ENCODE data around the gene ATP2B2.

Gene ATP2B2

DNA sequence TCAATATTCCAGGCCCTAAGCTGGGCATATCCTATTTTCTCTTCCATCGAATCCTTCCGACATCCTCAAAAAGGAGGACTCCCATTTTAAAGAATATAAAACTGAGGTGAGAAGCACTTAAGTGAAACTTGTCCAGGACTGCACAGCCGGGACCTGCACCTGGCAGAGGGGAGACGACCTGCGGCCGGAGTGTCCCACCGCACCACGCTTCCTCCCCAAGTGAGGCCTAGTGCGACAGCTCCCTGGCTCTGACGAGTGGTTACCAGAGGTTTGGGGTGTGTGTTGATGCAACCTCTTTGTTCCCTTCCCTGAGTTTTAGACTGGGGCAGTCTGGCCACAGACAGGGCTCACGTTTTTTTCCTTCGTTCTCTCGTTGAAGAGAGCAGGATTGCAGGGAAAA is 24.9 kb upstream of the ATP2B2 start:
- DNase-seq (ENCODE audit: low read depth in 2 of 2, low spot score in 1 of 2), result no peak

DNA sequence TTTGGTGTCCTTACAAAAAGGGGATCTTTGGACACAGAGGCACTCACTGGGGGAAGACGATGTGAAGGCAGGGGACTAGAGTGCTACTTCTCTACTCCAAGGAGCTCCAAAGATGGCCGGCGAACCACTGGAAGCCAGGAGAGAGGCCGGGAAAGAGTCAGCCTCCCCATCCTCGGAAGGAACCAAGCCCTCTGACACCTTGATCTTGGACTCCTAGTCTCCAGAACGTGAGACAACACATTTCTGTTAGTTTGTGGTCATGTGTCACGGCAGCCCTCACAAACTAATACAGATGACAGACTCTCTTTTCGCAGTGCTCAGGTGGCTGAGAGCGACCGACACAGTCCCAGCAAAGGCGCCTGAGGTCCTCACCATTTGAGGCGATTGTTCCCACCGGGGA is 24.4 kb upstream of the ATP2B2 start:
- no peak for DNase-seq (ENCODE audit: low read depth in 2 of 2, low spot score in 1 of 2)

DNA sequence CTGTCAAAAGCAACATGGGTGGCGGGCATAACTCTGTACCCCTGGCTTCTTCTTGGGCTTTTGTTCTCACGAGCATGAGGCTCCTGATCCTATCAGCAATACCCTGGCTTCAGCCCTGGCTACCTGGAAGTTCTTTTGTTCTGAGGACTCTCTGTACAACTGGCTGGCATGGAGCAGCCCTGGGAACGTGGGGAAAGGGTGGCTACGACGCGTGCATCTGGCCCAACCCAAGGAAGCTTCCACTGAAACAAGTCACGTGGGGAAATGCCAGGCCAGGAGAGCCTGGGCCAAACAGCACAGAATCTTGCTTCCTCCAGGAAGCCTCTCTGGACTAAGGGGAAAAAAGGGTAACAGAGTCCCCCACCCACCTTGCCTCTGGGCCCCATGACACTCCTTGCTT is 22.7 kb upstream of the ATP2B2 start:
- no peak for DNase-seq (ENCODE audit: low read depth in 2 of 2, low spot score in 1 of 2)

DNA sequence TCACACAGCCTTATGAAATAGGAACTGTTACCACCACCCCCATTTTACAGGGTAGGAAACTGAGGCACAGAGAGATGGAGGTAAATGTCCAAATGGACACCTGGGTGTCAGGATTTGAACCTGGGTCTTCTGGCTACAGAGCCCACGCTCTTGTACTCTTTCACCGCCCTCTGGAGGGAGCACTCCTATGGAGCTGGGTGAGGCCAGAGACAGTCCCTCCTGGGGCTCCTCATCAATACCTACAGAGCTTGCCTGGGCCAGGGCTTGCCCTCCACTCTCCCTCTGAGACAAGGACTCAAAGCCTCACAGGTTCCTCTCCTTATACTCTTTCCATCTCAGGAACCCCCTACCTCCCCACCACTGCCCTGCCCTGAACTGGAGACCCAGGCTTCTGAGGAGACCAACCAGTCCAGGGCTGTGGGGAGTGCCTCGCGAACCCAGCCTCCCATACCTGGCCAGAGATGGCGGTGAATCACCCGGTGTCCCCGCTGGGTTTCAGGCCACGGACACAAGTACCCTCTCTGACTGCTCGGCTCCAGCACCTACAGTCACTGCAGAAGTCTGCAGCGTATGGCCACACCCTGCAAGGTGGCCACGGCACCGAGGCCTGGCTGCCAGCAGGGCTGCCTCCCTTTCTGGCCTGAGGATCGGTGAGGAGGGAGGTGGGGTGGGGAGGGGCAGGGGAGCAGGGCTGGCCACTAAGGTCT is 22.1 kb upstream of the ATP2B2 start:
- no peak for DNase-seq (ENCODE audit: low read depth in 2 of 2, low spot score in 1 of 2)

DNA sequence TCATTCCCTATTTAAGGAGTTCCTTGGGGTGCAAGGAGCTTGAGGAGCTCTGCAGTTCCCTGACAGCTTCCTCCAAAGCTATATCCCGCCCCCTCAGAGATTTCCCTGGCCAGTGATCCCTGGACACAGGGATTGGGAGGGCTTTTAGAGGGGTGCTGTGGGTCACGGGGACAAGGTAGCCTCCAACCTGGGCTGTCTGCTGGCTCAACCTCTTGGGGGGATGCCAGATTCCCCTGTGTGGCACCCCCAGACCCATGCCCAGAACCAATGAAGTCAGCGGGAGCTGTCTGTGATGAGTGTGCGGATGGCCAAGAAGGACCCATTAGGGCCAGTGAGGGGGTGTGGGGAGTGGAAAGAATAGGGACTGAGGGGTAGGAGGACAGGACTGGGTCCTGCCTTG is 21.0 kb upstream of the ATP2B2 start:
- DNase-seq (ENCODE audit: low read depth in 2 of 2, low spot score in 1 of 2), result no peak

DNA sequence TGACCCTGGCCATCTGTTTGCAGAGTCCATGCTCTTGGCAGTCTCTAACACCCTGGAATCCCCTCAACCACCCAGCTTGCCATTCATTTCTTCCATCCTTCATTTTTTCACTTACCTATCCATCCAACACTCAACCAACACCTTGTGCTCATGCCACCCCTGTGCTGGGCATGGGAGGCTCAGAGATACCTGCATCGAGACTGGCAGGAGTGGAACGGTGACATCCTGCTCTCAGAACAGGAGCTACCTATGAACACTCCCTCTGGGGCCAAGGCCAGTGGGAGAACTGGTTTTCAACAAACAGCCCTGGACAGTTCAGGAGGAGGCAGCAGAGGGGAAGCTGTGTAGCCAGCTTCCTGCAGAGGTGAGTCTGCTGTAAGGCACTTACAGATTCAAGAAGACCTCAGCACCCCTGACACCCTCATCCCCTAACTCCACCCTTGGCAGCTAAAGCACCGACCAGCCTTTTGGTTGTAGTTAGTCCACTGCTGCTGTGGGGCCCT is 19.5 kb upstream of the ATP2B2 start:
- no peak for DNase-seq (ENCODE audit: low read depth in 2 of 2, low spot score in 1 of 2)

DNA sequence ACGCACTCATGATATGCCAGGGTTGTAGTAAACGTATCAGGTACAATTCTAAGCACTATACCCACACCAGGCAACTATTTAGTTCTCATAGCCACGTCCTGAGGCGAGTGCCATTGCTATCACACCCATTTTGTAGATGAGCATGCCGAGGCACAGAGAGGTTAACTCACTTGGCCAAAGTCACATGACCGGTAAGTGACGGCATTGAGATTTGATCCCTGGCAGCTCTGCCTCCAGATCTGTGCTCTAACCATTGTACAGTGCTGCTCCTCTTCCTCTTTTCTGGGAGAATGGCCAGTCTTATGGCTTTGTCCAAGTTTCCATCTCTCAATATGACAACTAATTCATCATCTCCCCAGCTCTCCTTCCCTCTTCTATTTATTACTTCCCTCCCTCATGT is 18.9 kb upstream of the ATP2B2 start:
- DNase-seq (ENCODE audit: low read depth in 2 of 2, low spot score in 1 of 2), result no peak

DNA sequence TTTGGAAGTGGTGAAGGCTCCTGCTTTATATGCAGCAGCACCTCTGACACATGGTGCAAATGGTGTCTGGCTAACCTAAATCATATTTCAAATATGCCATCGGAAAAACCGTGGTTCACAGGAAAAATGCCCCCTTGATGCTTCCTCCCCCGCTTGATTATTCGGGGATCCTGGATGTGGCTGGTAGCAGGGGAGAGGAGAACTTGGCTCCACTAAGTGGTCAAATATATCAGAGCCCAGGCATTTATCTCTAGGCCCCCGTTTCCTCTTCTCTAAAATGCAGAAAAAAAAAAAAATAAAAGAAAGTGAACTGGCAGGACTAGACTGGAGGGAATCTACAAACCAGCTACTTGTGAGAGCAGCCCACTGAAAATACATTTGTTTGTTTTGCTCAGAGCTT is 18.2 kb upstream of the ATP2B2 start:
- DNase-seq (ENCODE audit: low read depth in 2 of 2, low spot score in 1 of 2), result no peak

DNA sequence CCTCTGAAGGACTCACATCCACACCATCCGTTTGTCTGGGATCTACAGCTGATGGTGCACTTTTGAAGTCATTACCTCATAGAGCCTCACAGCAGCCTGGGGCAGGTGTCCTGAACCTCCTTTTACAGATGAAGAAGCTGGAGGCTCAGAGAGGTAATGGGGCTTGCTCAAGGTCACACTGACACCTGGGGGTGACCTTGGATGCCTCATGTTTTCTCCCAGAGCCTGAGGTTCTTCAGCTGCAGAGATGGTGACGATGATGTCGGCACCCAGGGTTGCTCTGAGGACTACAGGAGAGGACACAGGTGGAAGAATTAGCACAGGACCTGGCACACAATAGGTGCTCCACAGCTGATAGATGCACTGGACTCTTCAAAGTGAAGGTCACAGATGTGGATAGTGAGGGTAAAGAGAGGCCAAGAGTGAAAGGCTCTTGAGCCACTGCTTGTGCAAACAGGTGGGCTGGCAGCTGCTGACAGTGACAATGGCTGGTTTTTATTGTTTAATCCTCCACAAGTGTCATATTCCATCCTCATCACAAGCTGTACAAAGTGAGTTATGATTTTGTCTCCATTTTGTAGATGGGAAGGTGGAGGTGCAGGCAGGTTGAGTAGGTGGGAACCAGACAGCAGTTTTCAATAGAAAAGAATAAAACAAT is 17.4 kb upstream of the ATP2B2 start:
- DNase-seq (ENCODE audit: low read depth in 2 of 2, low spot score in 1 of 2), result no peak

DNA sequence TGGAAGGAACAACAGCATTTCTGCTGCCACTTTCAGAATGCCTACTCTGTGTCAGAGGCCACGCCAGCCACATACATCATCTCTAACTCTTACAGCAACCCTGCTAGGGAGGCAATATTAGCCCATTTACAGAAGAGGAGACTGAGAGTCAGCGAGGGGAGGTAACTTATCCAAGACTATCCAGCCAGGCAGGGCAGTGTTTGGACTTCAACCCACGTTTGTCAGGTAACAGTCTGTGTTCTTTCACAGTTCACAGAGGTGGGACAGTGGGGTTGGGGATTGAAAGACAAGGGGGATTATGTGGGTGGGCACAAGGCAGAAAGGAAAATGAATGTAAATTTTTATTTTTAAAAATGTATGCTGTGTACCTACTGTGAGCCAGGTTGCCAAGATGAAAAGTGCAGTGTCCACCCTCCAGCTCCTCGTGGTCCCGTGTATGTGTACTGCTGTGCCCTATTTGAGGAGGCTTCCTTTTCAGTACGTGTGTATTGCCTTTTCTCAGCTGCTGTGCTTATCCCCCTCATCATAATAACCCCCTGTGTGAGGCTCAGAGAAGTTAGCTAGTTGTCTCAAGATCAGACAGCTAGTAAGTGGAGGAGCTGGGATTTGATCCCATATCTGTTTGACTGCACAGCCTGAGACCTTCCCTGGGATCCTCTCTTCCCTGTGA is 16.5 kb upstream of the ATP2B2 start:
- no peak for DNase-seq (ENCODE audit: low read depth in 2 of 2, low spot score in 1 of 2)

DNA sequence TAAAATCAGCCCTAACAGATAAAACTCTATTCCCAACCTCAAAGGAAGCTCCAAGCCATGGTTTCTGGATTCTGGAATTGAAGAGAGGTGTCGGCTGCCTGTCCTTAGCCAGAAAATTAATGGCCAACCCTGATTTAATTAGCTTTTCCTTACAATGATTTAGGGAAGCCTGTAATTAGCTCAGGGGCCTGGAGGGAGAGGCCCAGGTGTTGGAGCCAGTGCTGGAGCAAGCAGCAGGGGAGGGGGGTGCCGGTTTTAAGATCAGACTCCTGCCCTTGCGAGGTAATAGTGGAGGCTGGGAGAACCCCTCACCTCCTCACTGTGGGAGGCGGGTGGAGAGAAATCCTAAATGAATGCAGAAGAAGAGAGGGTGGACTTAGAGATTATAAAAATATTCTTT is 14.7 kb upstream of the ATP2B2 start:
- no peak for DNase-seq (ENCODE audit: low read depth in 2 of 2, low spot score in 1 of 2)

DNA sequence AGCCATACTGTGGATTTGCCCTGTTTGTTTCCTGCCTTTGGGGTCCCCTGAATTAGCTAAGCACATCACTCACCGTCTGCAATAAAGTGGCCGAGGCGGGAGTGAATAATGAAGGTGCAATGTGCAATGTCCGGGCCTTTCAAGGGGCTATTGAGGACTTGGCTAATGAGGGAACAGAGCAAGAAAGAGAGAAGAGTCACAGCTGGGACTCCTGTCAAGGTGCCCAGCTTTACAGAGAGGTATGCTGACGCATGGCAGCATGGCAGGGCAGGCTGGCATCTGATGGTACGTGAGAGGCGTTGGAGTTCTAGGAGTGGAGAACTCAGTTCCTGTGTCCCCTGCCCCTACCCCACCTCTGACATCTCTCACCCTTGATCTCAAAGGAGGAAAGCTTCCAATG is 13.8 kb upstream of the ATP2B2 start:
- DNase-seq (ENCODE audit: low read depth in 2 of 2, low spot score in 1 of 2), result no peak

DNA sequence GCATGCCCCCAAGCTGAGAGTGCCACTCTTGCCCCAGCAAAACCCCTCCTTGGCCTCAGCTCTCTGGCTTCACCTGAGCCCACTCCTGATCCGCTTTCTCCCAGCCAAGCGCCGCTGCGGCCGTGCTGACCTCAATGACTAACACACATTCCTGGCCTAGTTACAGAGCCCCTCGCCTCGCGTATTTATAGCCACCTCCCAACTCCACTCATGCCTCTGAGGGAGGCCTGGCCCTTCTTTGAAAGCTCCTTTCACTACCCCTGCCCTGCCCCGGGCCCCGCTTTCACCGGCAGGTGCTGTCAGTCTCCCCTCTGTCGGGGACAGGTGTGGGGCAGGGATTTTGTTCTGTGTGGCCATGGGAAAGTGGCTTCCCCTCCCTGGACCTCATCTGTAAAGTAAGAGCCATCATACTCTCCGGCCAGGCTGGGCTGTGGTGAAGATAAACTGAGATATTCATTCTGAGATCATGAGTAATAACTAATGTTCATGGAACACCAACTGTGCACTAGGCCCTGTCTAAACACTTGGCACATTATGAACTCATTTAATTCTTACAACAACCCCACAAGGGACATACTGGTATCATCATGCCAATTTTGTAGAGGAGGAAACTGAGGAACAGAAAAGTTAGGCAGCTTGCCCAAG is 13.2 kb upstream of the ATP2B2 start:
- DNase-seq (ENCODE audit: low read depth in 2 of 2, low spot score in 1 of 2), result no peak

DNA sequence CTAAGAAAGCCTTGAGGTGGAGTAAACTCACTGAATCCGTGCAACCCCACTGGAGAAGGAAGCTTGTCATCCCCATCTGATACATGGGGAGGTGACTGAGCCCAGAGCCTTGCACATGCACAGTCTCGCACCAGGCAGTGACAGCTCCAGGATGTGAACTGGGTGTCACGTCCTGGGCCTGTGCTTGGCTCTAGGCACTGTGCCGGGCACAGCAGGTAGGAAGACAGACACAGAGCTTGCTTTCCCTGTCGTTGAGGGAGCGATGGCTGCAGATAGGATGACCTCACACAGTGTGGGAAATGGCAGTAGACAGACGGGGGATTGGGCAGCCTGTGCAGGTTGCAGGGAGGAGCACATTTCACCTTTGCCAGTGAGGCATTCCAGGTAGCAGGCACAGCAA is 12.2 kb upstream of the ATP2B2 start:
- DNase-seq (ENCODE audit: low read depth in 2 of 2, low spot score in 1 of 2), result no peak

DNA sequence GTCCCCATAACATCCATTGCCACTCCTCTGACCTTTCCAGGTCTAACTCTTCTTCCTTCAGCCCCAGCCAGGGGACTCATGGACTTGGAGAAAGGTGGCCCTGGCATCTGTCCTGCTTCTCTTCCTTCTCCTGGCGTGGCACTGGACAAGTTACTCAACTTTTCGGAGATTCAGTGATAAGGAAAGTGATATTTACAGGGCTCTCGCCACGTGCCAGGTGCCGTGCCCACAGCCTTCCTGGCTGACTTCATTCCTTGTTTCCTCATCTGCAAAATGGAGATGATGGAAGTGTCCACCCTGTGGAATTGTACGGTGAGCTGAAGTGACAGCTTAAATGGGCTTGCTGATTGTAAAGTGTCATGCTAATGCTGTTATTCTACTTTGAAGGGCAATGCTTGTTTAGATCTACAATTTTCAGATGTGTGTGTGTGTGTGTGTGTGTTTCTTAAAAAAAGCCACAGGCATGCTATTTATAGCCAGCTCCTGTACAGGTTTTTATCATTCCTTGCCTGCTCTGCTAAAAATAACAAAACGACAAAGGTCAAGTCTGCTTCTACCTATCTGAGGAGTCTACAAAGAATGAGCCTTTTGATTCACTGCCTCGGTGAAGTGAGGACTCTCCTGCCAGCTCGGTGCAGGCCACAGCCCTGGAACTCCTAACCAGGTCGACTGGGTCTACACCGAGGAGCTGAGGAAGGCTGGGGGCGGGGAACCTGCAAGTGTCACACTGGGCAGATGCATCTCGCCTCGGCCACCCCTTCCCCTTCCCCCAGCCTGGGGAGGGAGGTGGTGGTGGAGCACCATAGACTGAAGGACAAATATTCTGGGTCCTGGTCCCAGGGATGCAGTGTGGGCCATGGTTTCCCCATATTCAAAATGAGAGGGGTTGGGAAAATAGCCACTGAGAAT is 11.4 kb upstream of the ATP2B2 start:
- no peak for DNase-seq (ENCODE audit: low read depth in 2 of 2, low spot score in 1 of 2)

DNA sequence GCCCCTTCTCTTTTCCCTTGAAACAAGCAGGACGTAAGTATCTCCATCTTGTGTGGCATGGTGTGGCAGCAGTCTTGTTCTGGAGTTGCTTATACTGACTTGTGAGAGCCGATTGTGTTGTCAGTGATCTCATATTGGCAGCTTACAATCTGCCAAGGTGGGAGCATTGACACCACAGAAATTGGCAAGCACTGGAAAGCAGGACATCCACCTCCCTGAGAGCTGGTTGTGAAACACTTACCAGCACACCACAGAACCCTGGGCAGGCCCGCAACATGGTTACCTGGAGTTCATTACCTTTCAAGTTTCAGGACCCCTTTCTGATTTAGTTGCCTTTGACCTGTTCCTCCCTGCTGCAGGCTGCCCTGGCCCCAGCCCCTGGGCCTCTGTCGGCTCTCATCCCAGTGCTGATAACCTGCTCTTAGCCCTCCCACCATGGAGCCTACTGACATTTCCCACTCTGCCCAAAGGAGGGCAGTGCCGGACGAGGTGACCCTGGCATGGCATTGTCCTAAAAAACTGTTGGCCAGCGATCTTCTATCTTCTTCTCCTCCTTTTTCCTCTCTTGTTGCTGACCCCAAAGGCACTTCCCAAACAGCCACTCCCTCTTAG is 10.6 kb upstream of the ATP2B2 start:
- DNase-seq (ENCODE audit: low read depth in 2 of 2, low spot score in 1 of 2), result no peak

DNA sequence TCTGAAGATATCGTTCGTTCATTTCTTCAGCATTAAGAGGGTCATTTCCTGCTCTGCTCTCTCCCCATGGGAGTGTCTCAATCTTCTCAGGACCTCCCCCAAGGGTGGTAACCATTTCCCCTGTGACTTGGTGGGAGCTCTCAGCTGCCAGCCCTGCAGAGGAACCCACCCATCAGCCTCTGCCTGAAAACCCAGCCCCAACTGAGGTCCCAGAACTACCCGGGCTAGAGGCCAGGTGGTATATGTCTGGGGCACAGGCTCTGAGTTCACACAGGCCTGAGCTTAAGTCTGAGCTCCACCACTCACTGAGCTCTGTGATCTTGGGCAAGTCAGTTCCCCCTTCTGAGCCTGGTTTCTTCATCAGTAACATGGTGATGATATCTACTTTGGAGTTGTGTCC is 10.0 kb upstream of the ATP2B2 start:
- no peak for DNase-seq (ENCODE audit: low read depth in 2 of 2, low spot score in 1 of 2)

DNA sequence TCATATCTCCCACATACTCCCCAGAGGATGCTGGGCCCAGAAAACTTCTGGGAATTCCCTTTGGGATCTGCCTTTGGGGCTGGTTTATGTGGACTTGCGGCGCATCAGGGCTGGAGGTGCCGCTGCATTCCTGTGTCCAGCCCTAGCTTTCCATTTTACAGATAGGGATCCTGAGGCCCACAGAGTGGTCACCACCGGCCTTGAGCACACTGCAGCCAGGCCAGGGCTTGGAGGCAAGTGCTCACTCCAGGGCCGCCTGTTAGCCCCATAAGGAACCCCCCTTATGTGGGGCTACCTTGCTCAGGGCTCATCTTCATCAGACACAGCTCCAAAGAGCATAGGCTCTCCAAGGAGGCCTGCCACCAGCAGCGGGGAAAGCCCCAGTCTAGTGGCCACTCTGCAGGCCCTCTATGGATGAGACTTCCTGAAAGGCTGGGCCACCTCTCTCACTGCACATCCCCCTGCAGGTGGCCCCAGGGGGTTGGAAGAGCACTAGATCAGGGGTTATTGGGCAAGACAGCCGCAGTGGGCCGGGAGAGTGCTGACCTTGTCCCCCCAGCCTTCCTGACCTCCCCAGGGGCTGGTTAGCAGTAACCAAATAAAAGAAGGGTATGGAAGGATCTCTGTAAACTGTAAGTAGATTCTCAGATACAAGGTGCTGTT is 9.2 kb upstream of the ATP2B2 start:
- DNase-seq (ENCODE audit: low read depth in 2 of 2, low spot score in 1 of 2), result no peak

DNA sequence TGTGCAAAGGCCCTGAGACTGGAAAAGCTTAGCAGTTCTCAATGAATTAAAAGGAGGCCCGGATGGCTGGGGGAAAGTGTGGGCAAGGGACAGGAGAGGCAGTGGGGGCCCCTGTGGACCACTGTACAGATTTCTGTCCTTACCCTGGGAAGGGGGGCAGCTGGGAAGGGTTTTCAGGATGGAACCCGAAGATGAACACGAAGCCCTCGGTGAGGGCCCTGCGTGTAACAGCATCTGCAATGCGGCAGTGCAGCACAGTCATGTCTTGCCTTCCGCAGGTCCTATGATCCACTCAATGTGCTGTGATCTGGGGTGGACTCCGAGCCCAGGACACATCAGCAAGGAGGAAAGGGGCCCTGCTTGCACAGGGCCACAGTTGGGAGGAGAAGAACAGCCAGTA is 7.9 kb upstream of the ATP2B2 start:
- DNase-seq (ENCODE audit: low read depth in 2 of 2, low spot score in 1 of 2), result no peak

DNA sequence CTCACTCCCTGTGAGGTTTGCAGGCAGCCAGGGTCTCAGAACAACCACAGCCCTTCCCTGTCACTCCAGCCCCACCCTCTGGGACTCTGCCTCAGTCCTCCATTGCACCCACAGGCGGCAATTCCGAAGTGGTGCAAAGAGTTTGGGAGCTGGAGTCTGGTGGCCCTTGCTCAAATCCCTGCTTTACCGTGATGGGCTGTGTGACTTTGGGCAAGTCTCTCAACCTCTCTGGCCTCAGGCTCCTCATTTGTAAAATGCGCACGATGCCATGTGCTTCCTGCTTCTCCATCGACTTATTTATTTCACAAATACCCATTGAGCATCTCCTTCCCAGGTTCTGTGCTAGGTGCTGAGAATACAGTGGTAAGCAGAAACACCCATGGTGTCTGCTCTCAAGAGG is 7.3 kb upstream of the ATP2B2 start:
- DNase-seq (ENCODE audit: low read depth in 2 of 2, low spot score in 1 of 2), result no peak
